Breast epithelium (tissue), 3 donors: ENCODE results near the gene NXN.

Source experiments
- POLR2A ChIP-seq: fragments of 450-650 bp; IDR thresholded peaks from one replicate; pipeline ENCODE4 v1.6.1; 2016; ENCODE audit warnings: antibody characterized with exemption, mild to moderate bottlenecking, moderate library complexity
- TF ChIP-seq, protein P1 (sequence below), 3 donors: fragments of 450-650 bp; IDR thresholded peaks; one replicate each; pipeline ENCODE4 v1.5.1; 2016 to 2017; ENCODE audit warnings: antibody characterized with exemption in 3 of 3, mild to moderate bottlenecking in 3 of 3, moderate library complexity in 3 of 3

DNA sequence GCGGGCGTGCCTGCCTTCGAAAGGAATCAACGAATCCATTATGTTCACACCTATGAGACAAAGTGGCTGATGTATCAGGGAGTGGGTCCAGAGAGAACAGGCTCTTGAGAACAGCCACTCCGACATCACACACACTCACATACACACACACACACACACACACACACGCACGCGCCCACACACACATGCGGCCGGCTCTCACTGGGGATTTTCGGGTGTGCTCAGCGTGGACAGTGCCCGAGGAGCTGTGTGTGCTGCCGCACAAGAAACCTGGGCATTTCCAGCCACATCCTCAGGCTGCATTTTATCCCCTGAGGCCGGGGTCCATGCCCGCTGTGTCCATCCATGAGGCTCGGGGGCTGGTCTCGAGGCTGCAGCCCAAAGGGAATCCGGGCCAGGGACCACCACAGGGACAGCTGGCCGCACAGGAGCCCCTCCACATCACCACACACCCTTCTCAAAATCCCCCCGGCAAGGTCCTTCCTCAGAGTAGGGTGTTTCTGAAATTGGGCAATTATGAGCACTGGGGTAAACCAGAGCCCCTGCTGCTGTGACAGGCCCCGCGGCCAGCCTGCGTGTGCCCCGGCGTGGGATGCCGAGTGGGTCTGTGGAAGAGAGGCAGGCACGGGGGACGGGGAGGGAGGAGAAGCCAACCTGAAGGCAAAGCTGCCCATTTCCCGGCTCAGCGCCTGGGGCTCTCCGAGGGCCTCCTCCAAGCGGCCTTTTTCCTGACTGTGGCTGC, 172.6 kb downstream of the NXN start:
- TF ChIP-seq, protein P1, sequence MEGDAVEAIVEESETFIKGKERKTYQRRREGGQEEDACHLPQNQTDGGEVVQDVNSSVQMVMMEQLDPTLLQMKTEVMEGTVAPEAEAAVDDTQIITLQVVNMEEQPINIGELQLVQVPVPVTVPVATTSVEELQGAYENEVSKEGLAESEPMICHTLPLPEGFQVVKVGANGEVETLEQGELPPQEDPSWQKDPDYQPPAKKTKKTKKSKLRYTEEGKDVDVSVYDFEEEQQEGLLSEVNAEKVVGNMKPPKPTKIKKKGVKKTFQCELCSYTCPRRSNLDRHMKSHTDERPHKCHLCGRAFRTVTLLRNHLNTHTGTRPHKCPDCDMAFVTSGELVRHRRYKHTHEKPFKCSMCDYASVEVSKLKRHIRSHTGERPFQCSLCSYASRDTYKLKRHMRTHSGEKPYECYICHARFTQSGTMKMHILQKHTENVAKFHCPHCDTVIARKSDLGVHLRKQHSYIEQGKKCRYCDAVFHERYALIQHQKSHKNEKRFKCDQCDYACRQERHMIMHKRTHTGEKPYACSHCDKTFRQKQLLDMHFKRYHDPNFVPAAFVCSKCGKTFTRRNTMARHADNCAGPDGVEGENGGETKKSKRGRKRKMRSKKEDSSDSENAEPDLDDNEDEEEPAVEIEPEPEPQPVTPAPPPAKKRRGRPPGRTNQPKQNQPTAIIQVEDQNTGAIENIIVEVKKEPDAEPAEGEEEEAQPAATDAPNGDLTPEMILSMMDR (IDR thresholded peaks at IDR 0.05): no peak
- no peak for TF ChIP-seq POLR2A
